K562 (cell line): ENCODE data around the gene CTNNA3. TPM values are rescaled to one million over a fixed set of nuclear protein-coding genes. Genes with fewer than 3 reads are reported as not detected.

ENCODE experiments used
- ATAC-seq: fragments of 200-7000 bp; cut with Tn5 transposase; 3 replicates; pipeline ENCODE4 v1.9.1; 2020; ENCODE audit warnings: moderate library complexity
- BruUV-seq: library from RNA; stranded (reverse); fragments of 400-500 nt; replicated peaks from 2 replicates; lab custom pipeline; 2021; lab: Mats Ljungman, UMichigan
- CTCF ChIA-PET: fragments of 300-600 bp; formaldehyde crosslinking; extraction: SDS; loops from one replicate; lab custom pipeline; 2021; ENCODE audit warnings: low intra/inter-chr PET ratio; lab: Yijun Ruan, JAX
- POLR2A ChIA-PET: fragments of 300-600, 350-650 bp; sonication (Branson Sonifier 250); formaldehyde crosslinking; extraction: SDS; loops from one replicate; lab custom pipeline; 2021; ENCODE audit warnings: antibody characterized with exemption, inconsistent platforms; lab: Yijun Ruan, JAX
- DNase-seq, 4 experiments: peaks; one replicate each; pipeline versions ENCODE4 v3.0.0 to v3.0.0-alpha.2; 2011 to 2018; ENCODE audit warnings: low spot score in 3 of 4, mixed read lengths in 3 of 4; ENCODE audit errors: extremely low read depth in 1 of 4
- FAIRE-seq: peaks from 2 replicates; lab custom pipeline; 2011; peaks lifted over from hg19 to GRCh38; lab: Jason Lieb, UNC
- H2AFZ ChIP-seq: 2 replicates; pipeline ENCODE4 v1.6.0; 2011; ENCODE audit warnings: low read depth, low read length, control low read depth, inconsistent platforms
- H3K27ac ChIP-seq: fragments of 200-600 bp; 3 replicates; pipeline ENCODE4 v1.8.0; 2011; ENCODE audit warnings: low read depth, mild to moderate bottlenecking, control low read depth, inconsistent platforms, low read length, moderate library complexity, mixed read lengths; ENCODE audit errors: extremely low read depth
- H3K27me3 ChIP-seq, 2 experiments: fragments of 300-600 bp in 1 of 2; 2 replicates in 1 of 2; 3 replicates in 1 of 2; pipeline versions ENCODE4 v1.6.0 to v1.8.0; 2011; ENCODE audit warnings: inconsistent platforms in 2 of 2, low read length in 2 of 2, mild to moderate bottlenecking in 1 of 2, mixed read lengths in 1 of 2, moderate library complexity in 1 of 2; ENCODE audit not compliant: control insufficient read depth in 2 of 2, insufficient read depth in 2 of 2
- H3K36me3 ChIP-seq: fragments of 300-600 bp; 3 replicates; pipeline ENCODE4 v1.8.0; 2011; ENCODE audit warnings: mild to moderate bottlenecking, low read length, inconsistent platforms; ENCODE audit not compliant: control insufficient read depth, insufficient read depth
- H3K4me1 ChIP-seq, 2 experiments: fragments of 200-600 bp in 1 of 2; replicated peaks in 1 of 2; 2 replicates in 1 of 2; 3 replicates in 1 of 2; pipeline versions ENCODE4 v1.5.1 to v1.8.0; 2011; ENCODE audit warnings: inconsistent platforms in 2 of 2, low read length in 2 of 2, mild to moderate bottlenecking in 1 of 2, mixed read lengths in 1 of 2, moderate library complexity in 1 of 2; ENCODE audit not compliant: control insufficient read depth in 2 of 2, insufficient read depth in 2 of 2
- H3K4me2 ChIP-seq: 2 replicates; pipeline ENCODE4 v1.6.1; 2011; ENCODE audit warnings: low read length, control low read depth, inconsistent platforms, mixed read lengths; ENCODE audit not compliant: insufficient read depth
- H3K4me3 ChIP-seq: fragments of 200-600 bp; sonication (generic), shearing (Covaris generic); 2 replicates; pipeline ENCODE4 v1.5.1; 2016; ENCODE audit warnings: control low read depth, inconsistent platforms
- H3K79me2 ChIP-seq: fragments of 200-600 bp; 3 replicates; pipeline ENCODE4 v1.8.0; 2011; ENCODE audit warnings: low read length, inconsistent platforms; ENCODE audit not compliant: control insufficient read depth, insufficient read depth
- H3K9ac ChIP-seq, 2 experiments: 2 replicates each; pipeline versions ENCODE4 v1.6.0 to v1.6.1; 2011; ENCODE audit warnings: low read depth in 2 of 2, low read length in 2 of 2, control low read depth in 1 of 2, inconsistent platforms in 1 of 2, mild to moderate bottlenecking in 1 of 2, mixed read lengths in 1 of 2; ENCODE audit not compliant: insufficient read depth in 1 of 2
- H3K9me1 ChIP-seq: one replicate; pipeline ENCODE4 v1.6.0; 2011; ENCODE audit warnings: inconsistent platforms, mild to moderate bottlenecking, low read length, moderate library complexity; ENCODE audit not compliant: control insufficient read depth, insufficient read depth
- H3K9me3 ChIP-seq: replicated peaks from 2 replicates; pipeline ENCODE4 v1.5.1; 2011; ENCODE audit warnings: low read depth, low read length, inconsistent platforms; ENCODE audit not compliant: control insufficient read depth, insufficient read depth
- H4K20me1 ChIP-seq: replicated peaks from 2 replicates; pipeline ENCODE4 v1.6.1; 2011; ENCODE audit warnings: low read length, inconsistent platforms, mixed read lengths; ENCODE audit not compliant: control insufficient read depth, insufficient read depth
- CLOCK ChIP-seq: fragments of 250-450 bp; sonication (Bioruptor Pico); IDR thresholded peaks from 2 replicates; pipeline ENCODE4 v1.4.0; 2020; ENCODE audit warnings: mild to moderate bottlenecking, moderate library complexity, borderline replicate concordance
- E2F3 ChIP-seq: fragments of 250-450 bp; sonication (Bioruptor Pico); IDR thresholded peaks from 2 replicates; pipeline ENCODE4 v1.4.0; 2020; ENCODE audit warnings: mild to moderate bottlenecking
- HES1 ChIP-seq: fragments of 450-650 bp; IDR thresholded peaks from 2 replicates; pipeline ENCODE4 v1.6.1; 2016; ENCODE audit warnings: low read depth, mild to moderate bottlenecking, moderate library complexity
- ILF3 ChIP-seq: fragments of 450-650 bp; IDR thresholded peaks from 2 replicates; pipeline ENCODE4 v1.6.1; 2018; ENCODE audit warnings: antibody characterized with exemption, mild to moderate bottlenecking, moderate library complexity, borderline replicate concordance
- JUN ChIP-seq, 2 experiments: sonication (generic) in 1 of 2; formaldehyde crosslinking in 1 of 2; IDR thresholded peaks; 2 replicates each; pipeline versions ENCODE4 v1.6.1 to v1.8.0; 2012 to 2022; ENCODE audit warnings: borderline replicate concordance in 2 of 2, mild to moderate bottlenecking in 2 of 2, improper control_type of control experiment in 1 of 2, low read depth in 1 of 2, low read length in 1 of 2, missing genetic modification reagents in 1 of 2
- MAFK ChIP-seq: IDR thresholded peaks from 2 replicates; pipeline ENCODE4 v1.6.1; 2011; ENCODE audit warnings: low read length, improper control_type of control experiment
- NCOA6 ChIP-seq: fragments of 450-650 bp; IDR thresholded peaks from 2 replicates; pipeline ENCODE4 v1.6.1; 2017; ENCODE audit warnings: mild to moderate bottlenecking
- NR2C1 ChIP-seq, 2 experiments: fragments of 450-650 bp; IDR thresholded peaks; 2 replicates each; pipeline ENCODE4 v1.6.1; 2017; ENCODE audit warnings: mild to moderate bottlenecking in 2 of 2, antibody characterized with exemption in 1 of 2, inconsistent platforms in 1 of 2, missing compliant biosample characterization in 1 of 2, missing genetic modification characterization in 1 of 2
- PHB ChIP-seq: fragments of 250-450 bp; sonication (Bioruptor Pico); IDR thresholded peaks from 2 replicates; pipeline ENCODE4 v1.5.0; 2021
- RBBP5 ChIP-seq: fragments of 200-600 bp; sonication (generic); IDR thresholded peaks from 2 replicates; pipeline ENCODE4 v1.6.1; 2012; ENCODE audit warnings: borderline replicate concordance, mild to moderate bottlenecking, low read length, control low read depth, inconsistent platforms; ENCODE audit not compliant: insufficient read depth, poor library complexity, severe bottlenecking
- SETDB1 ChIP-seq: IDR thresholded peaks from one replicate; pipeline ENCODE4 v1.6.1; 2012; ENCODE audit warnings: low read length, control low read depth, inconsistent platforms
- SIN3B ChIP-seq: fragments of 450-650 bp; IDR thresholded peaks from 2 replicates; pipeline ENCODE4 v1.6.1; 2017; ENCODE audit warnings: low read depth, mild to moderate bottlenecking, moderate library complexity
- SIRT6 ChIP-seq: IDR thresholded peaks from one replicate; pipeline ENCODE4 v1.6.1; 2012; ENCODE audit warnings: low read depth, mild to moderate bottlenecking, control low read depth, inconsistent platforms, low read length, moderate library complexity
- SREBF2 ChIP-seq: sonication (generic); formaldehyde crosslinking; IDR thresholded peaks from 2 replicates; pipeline ENCODE4 v1.4.0; 2020; ENCODE audit warnings: mild to moderate bottlenecking, missing genetic modification reagents
- TARDBP ChIP-seq: fragments of 450-650 bp; IDR thresholded peaks from 2 replicates; pipeline ENCODE4 v1.6.1; 2016
- TCF3 ChIP-seq: sonication (generic); formaldehyde crosslinking; IDR thresholded peaks from 2 replicates; pipeline ENCODE4 v1.4.0; 2020; ENCODE audit warnings: mild to moderate bottlenecking, missing genetic modification reagents
- ZNF696 ChIP-seq: fragments of 250-450 bp; sonication (Bioruptor Pico); conservative IDR thresholded peaks from 2 replicates; pipeline ENCODE4 v1.4.0; 2020; ENCODE audit warnings: mild to moderate bottlenecking, moderate library complexity
- WGBS: fragments of 100-300 bp; shearing (Covaris generic); methylation state at CpG from one replicate; pipeline ENCODE4 v1.1.6; 2016; ENCODE audit warnings: low coverage, mixed read lengths; ENCODE audit not compliant: insufficient coverage; ENCODE audit errors: missing lambda C conversion rate; 5-methylcytosine and 5-hydroxymethylcytosine counted together
- in situ Hi-C: fragments of 300-500 bp; cut with MboI; formaldehyde crosslinking; loops from 4 replicates; pipeline ENCODE4 v1.15.0; 2018; ENCODE audit warnings: inconsistent platforms, mixed read lengths
- intact Hi-C: fragments of 100-400 bp; cut with micrococcal nuclease; formaldehyde crosslinking; loops from 2 replicates; pipeline ENCODE4 v1.14.2; 2022
- polyA plus RNA-seq, 8 experiments: library from polyadenylated mRNA; depleted of rRNA in 4 of 8; stranded (reverse) in 5 of 8; unstranded in 3 of 8; fragments of >200 nt; fragmentation: Nextera tagmentation in 2 of 8; fragmentation: Illumina TruSeq in 1 of 8; extraction: Ambion mirVana in 2 of 8; extraction: Trizol in 1 of 8; gene quantifications; 2 replicates each; pipeline versions ENCODE4 v1.2.1 to v1.2.3, GENCODE V29; 2011 to 2014; ENCODE audit warnings: inconsistent platforms in 1 of 8, missing spikeins in 1 of 8
- total RNA-seq, 7 experiments: library from RNA; depleted of rRNA in 6 of 7; stranded (reverse); fragments of >200 nt in 6 of 7; fragmentation: Illumina TruSeq in 2 of 7; extraction: Trizol in 2 of 7; gene quantifications; 2 replicates each; pipeline versions ENCODE4 v1.2.1 to v1.2.3, GENCODE V29; 2011 to 2021; ENCODE audit warnings: low replicate concordance in 1 of 7
- TF ChIP-seq, protein P1 (sequence below): fragments of 150-350 bp; IDR thresholded peaks from 2 replicates; pipeline ENCODE4 v1.6.1; 2014; ENCODE audit warnings: low read depth, mild to moderate bottlenecking, low read length, borderline replicate concordance

Gene CTNNA3
- total and polyA plus RNA-seq, 9 of the 15 experiments (the other 6 are each of a cell fraction or from before 2014, with no cell fraction given): 0.04 TPM; not detected in 8

DNA sequence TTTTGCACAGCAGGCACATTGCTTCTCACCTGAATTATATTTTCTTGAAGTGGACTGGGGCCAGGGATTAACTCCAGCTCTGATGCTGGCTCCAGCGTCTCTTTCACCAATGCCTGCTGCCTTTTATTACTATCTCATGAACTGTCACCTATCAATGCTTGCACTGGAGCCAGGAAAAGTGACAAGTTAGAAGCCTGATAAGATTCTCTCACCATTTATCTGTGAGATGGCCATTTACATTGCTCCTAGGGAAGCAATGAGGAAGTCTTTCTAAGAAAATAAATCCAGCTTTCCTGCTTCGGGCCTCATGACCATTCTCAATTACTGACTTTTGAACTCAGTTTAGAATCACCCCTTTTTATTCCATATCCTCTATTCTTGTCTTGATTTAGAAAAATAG, 818.6 kb downstream of the CTNNA3 start:
- Histone ChIP-seq H2AFZ (no peak overlapping the region), H3K79me2 (no peaks in the 10 kb centered on the region), H3K9me3 (no peaks in the 10 kb centered on the region), H4K20me1 (no peaks in the 10 kb centered on the region), H3K36me3 (no peaks in the 10 kb centered on the region), H3K27ac (no peak overlapping the region), H3K4me2 (no peak overlapping the region), H3K9ac (no peak overlapping the region), H3K4me3 (no peak overlapping the region), H3K4me1 (no peaks in the 10 kb centered on the region), H3K9me1 (no peaks in the 10 kb centered on the region), H3K27me3 (no peaks in the 10 kb centered on the region)
- no peak for FAIRE-seq
- WGBS: 0% methylated on average over 2 of the region's 2 CpGs
- no peak for DNase-seq
- no TSS peak for BruUV-seq
- ChIA-PET POLR2A (no interaction called here), CTCF (no interaction called here)
- in situ Hi-C loops: no loop called here
- ATAC-seq: no peak
- intact Hi-C loops: no loop called here
- no peak for TF ChIP-seq TCF3 (CRISPR knock-in tag)
- no peak for TF ChIP-seq SIRT6
- no peak for TF ChIP-seq SETDB1
- TF ChIP-seq RBBP5: no peak
- no peak for TF ChIP-seq SIN3B
- TF ChIP-seq NCOA6: no peak
- no peak for TF ChIP-seq SREBF2 (CRISPR knock-in tag)
- TF ChIP-seq PHB: no peak
- TF ChIP-seq HES1: no peak
- TF ChIP-seq, protein P1, sequence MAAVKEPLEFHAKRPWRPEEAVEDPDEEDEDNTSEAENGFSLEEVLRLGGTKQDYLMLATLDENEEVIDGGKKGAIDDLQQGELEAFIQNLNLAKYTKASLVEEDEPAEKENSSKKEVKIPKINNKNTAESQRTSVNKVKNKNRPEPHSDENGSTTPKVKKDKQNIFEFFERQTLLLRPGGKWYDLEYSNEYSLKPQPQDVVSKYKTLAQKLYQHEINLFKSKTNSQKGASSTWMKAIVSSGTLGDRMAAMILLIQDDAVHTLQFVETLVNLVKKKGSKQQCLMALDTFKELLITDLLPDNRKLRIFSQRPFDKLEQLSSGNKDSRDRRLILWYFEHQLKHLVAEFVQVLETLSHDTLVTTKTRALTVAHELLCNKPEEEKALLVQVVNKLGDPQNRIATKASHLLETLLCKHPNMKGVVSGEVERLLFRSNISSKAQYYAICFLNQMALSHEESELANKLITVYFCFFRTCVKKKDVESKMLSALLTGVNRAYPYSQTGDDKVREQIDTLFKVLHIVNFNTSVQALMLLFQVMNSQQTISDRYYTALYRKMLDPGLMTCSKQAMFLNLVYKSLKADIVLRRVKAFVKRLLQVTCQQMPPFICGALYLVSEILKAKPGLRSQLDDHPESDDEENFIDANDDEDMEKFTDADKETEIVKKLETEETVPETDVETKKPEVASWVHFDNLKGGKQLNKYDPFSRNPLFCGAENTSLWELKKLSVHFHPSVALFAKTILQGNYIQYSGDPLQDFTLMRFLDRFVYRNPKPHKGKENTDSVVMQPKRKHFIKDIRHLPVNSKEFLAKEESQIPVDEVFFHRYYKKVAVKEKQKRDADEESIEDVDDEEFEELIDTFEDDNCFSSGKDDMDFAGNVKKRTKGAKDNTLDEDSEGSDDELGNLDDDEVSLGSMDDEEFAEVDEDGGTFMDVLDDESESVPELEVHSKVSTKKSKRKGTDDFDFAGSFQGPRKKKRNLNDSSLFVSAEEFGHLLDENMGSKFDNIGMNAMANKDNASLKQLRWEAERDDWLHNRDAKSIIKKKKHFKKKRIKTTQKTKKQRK: no peak
- TF ChIP-seq CLOCK (CRISPR knock-in tag): no peak
- no peak for TF ChIP-seq MAFK
- TF ChIP-seq NR2C1 (IDR thresholded peaks at IDR 0.05): no peak
- no peak for TF ChIP-seq NR2C1 (tag; IDR thresholded peaks at IDR 0.05)
- no peak for TF ChIP-seq TARDBP
- TF ChIP-seq ILF3: no peak
- TF ChIP-seq ZNF696: no peak
- no peak for TF ChIP-seq E2F3 (CRISPR knock-in tag)
- no peak for TF ChIP-seq JUN (IDR thresholded peaks at IDR 0.05; ENCODE audit: borderline replicate concordance, low read depth, low read length)
- TF ChIP-seq JUN (CRISPR knock-in tag; IDR thresholded peaks at IDR 0.05; ENCODE audit: borderline replicate concordance): no peak
